Measurements from ENCODE around the gene HAND2. TPM values are rescaled to one million over a fixed set of nuclear protein-coding genes. Genes with fewer than 3 reads are reported as not detected.
A peak's percentile ranks its signal among the peaks of the same experiment; 100 is the strongest.

Gene HAND2
- total and polyA plus RNA-seq, 2 of the 8 experiments (the other 6 are each of a cell fraction or from before 2014, with no cell fraction given), result 0.05 TPM; not detected in 1

GRCh38 chr4:173526724-173527102 lies 3.3 kb downstream of the HAND2 start:
- CTCF ChIA-PET (ENCODE audit: partially characterized antibody), result interaction anchor here (1.1 to 1.9 kb wide), 9 partner anchors 9 to 33 kb away, joined by 3 to 15 read pairs (median 5); no protein-coding TSS in a partner anchor

More at GRCh38 chr4:173526724-173527102, 3.3 kb downstream of the HAND2 start:
- Histone ChIP-seq H3K14ac (ENCODE audit: insufficient read length) (no peak overlapping the region), H3K27ac (ENCODE audit: low read depth, low read length) (no peak overlapping the region), H2BK20ac (ENCODE audit: low read length) (no peak overlapping the region), H4K20me1 (replicated peaks in 1 of 2; ENCODE audit: control insufficient read depth in 1 of 2, insufficient read depth in 2 of 2, low read length in 2 of 2) (peaks cover 12 to 37% of the 10 kb centered on the region in 2 experiments), H3K4me3 (ENCODE audit: extremely low read depth in 1 of 4, insufficient read depth in 2 of 4, low read depth in 3 of 4, low read length in 4 of 4) (peak overlapping the region in 1 of 4 experiments; percentile 50; a peak in 1 of 8 replicates), H3K18ac (ENCODE audit: extremely low read depth, low read length) (no peak overlapping the region), H3K27me3 (replicated peaks in 1 of 4; ENCODE audit: control insufficient read depth in 3 of 4, extremely low read depth in 1 of 4, insufficient read depth in 3 of 4, low read length in 3 of 4) (peaks cover 97 to 99% (median 98%) of the 10 kb centered on the region in 4 experiments), H3K36me3 (ENCODE audit: control insufficient read depth in 2 of 4, insufficient read depth in 4 of 4, low read length in 3 of 4) (no peaks in the 10 kb centered on the region; a peak in 1 of 8 replicates), H3K4me2 (ENCODE audit: insufficient read depth in 1 of 2, low read depth in 2 of 2, low read length in 2 of 2) (peak overlapping the region; percentile 51 to 73; a peak in 3 of 4 replicates), H3K56ac (replicated peaks; ENCODE audit: insufficient read length, low read depth, low read length) (no peak overlapping the region), H3K23me2 (ENCODE audit: low read depth, low read length) (peaks cover 3% of the 10 kb centered on the region; the same call in 1 of the 2 replicates), H3K4me1 (replicated peaks in 1 of 4; ENCODE audit: control insufficient read depth in 3 of 4, insufficient read depth in 4 of 4, low read length in 3 of 4) (peaks cover 4 to 55% (median 29%) of the 10 kb centered on the region in 4 experiments), H3K4ac (replicated peaks; ENCODE audit: insufficient read length, low read depth, low read length) (no peak overlapping the region), H4K91ac (replicated peaks; ENCODE audit: insufficient read length, low read length) (no peak overlapping the region), H2AK5ac (ENCODE audit: low read depth, low read length) (no peak overlapping the region), H2BK120ac (replicated peaks; ENCODE audit: low read depth, low read length) (no peak overlapping the region), H3K9ac (replicated peaks in 1 of 4; ENCODE audit: extremely low read depth in 1 of 4, low read depth in 3 of 4, low read length in 3 of 4) (no peak overlapping the region), H2BK15ac (ENCODE audit: low read length) (no peak overlapping the region), H4K5ac (ENCODE audit: insufficient read length, low read depth, low read length) (no peak overlapping the region), H2AFZ (ENCODE audit: low read length) (no peak overlapping the region), H4K8ac (ENCODE audit: extremely low read depth, insufficient read depth, low read length) (no peak overlapping the region), H3K23ac (ENCODE audit: insufficient read length) (no peak overlapping the region), H2BK12ac (ENCODE audit: low read depth, low read length) (no peak overlapping the region), H3K79me1 (ENCODE audit: low read depth, low read length) (no peaks in the 10 kb centered on the region), H3K9me3 (ENCODE audit: insufficient read depth in 2 of 2, low read depth in 1 of 2, low read length in 1 of 2) (no peaks in the 10 kb centered on the region), H2BK5ac (ENCODE audit: low read depth, low read length) (no peak overlapping the region), H3K79me2 (ENCODE audit: control insufficient read depth in 1 of 2, insufficient read depth in 2 of 2, low read length in 2 of 2) (no peaks in the 10 kb centered on the region)
- no peak for DNase-seq (ENCODE audit: low read depth in 1 of 2, low spot score in 2 of 2)
- no peak for FAIRE-seq
- 4% methylated on average over 13 of the region's 13 CpGs; no CpG with 5 or more reads in 1 of the 2 experiments for whole genome bisulfite sequencing, 2 experiments (ENCODE audit: extremely low coverage in 1 of 2, insufficient coverage in 1 of 2, insufficient read length in 1 of 2, insufficient replicate concordance in 2 of 2, low coverage in 1 of 2, low lambda C conversion rate in 2 of 2, missing lambda C conversion rate in 1 of 2)
- TF ChIP-seq RNF2 (IDR thresholded peaks at IDR 0.05; ENCODE audit: borderline replicate concordance, low read depth, low read length, missing control alignments, poor library complexity, severe bottlenecking) (no peak), BCL11A (IDR thresholded peaks at IDR 0.05; ENCODE audit: low read depth in 2 of 2, low read length in 2 of 2) (no peak), USF2 (IDR thresholded peaks at IDR 0.05; ENCODE audit: low read length) (no peak), EZH2 (IDR thresholded peaks at IDR 0.05; ENCODE audit: low read depth, low read length, severe bottlenecking) (peak; percentile 81)
- POLR2A ChIA-PET (ENCODE audit: partially characterized antibody), result interaction anchor here (0.5 to 1.2 kb wide), 2 partner anchors 9 to 18 kb away, joined by 3 read pairs; no protein-coding TSS in a partner anchor
